ENCODE data around the gene EIF6.
A peak's percentile ranks its signal among the peaks of the same experiment; 100 is the strongest.

Gene EIF6

DNA sequence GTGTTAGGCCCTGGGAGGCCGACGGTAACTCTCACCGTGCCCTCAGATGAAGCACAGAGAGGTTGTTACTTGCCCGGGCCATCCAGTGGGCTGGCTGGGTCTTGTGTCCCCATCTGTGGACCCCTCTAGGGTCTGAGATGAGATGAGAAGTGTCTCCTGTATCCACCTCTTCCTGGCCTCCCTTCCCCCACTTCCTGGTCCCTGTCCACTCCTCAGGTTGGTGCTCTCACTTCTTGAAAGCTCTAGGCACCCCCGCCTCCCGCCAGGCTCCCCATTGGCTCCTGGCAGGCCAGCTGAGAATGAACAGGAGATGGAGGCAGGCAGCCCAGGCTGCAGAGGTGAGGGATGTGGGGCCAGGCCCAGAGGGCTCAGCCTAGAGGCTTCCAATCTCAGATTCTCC, 8.2 kb downstream of the EIF6 start:
- H3K4me1 Mint-ChIP-seq: peaks cover 18% of the 10 kb centered on the region
- H3K9me3 Mint-ChIP-seq: no peaks in the 10 kb centered on the region
- H3K4me3 Mint-ChIP-seq: peak overlapping the region; percentile 94
- H3K36me3 Mint-ChIP-seq (ENCODE audit: low read depth): peaks cover 28% of the 10 kb centered on the region
- TF ChIP-seq, protein P1, sequence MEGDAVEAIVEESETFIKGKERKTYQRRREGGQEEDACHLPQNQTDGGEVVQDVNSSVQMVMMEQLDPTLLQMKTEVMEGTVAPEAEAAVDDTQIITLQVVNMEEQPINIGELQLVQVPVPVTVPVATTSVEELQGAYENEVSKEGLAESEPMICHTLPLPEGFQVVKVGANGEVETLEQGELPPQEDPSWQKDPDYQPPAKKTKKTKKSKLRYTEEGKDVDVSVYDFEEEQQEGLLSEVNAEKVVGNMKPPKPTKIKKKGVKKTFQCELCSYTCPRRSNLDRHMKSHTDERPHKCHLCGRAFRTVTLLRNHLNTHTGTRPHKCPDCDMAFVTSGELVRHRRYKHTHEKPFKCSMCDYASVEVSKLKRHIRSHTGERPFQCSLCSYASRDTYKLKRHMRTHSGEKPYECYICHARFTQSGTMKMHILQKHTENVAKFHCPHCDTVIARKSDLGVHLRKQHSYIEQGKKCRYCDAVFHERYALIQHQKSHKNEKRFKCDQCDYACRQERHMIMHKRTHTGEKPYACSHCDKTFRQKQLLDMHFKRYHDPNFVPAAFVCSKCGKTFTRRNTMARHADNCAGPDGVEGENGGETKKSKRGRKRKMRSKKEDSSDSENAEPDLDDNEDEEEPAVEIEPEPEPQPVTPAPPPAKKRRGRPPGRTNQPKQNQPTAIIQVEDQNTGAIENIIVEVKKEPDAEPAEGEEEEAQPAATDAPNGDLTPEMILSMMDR (IDR thresholded peaks at IDR 0.05): no peak
- no peak for DNase-seq
- H3K27ac Mint-ChIP-seq: no peak overlapping the region
- H3K27me3 Mint-ChIP-seq (ENCODE audit: low read depth, poor library complexity): peaks cover 3% of the 10 kb centered on the region

DNA sequence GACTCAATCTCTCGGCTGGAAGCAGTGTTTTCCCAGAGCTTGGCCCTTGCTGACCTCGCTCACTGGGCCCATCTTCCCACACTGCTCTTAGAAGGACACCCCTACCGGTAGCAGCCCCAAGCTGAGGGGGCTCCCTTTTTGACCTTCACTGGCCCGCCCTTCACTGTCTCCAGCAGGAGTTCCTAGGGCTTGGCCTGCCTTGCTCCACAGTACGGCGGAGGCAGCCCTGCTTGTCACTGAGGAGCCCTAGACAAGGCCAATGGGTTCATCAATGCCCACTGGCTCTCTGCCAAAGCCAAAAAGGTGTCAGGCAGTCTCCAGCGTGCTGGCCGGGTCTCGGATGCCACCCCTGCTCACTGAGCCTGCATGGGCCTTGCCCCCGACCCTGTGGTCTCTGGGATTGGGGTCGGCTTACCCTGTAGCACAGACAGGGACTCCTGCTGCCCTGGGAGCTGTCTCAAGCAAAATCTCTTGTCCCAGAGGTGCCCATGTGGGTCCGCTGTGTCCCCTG, 8.8 kb downstream of the EIF6 start:
- H3K4me1 Mint-ChIP-seq: peaks cover 23% of the 10 kb centered on the region
- peak overlapping the region; percentile 94 for H3K4me3 Mint-ChIP-seq
- H3K36me3 Mint-ChIP-seq (ENCODE audit: low read depth): peaks cover 26% of the 10 kb centered on the region
- TF ChIP-seq, protein P1 (IDR thresholded peaks at IDR 0.05): no peak
- no peak overlapping the region for H3K27ac Mint-ChIP-seq
- no peaks in the 10 kb centered on the region for H3K9me3 Mint-ChIP-seq
- peaks cover 3% of the 10 kb centered on the region for H3K27me3 Mint-ChIP-seq (ENCODE audit: low read depth, poor library complexity)
- DNase-seq: no peak

DNA sequence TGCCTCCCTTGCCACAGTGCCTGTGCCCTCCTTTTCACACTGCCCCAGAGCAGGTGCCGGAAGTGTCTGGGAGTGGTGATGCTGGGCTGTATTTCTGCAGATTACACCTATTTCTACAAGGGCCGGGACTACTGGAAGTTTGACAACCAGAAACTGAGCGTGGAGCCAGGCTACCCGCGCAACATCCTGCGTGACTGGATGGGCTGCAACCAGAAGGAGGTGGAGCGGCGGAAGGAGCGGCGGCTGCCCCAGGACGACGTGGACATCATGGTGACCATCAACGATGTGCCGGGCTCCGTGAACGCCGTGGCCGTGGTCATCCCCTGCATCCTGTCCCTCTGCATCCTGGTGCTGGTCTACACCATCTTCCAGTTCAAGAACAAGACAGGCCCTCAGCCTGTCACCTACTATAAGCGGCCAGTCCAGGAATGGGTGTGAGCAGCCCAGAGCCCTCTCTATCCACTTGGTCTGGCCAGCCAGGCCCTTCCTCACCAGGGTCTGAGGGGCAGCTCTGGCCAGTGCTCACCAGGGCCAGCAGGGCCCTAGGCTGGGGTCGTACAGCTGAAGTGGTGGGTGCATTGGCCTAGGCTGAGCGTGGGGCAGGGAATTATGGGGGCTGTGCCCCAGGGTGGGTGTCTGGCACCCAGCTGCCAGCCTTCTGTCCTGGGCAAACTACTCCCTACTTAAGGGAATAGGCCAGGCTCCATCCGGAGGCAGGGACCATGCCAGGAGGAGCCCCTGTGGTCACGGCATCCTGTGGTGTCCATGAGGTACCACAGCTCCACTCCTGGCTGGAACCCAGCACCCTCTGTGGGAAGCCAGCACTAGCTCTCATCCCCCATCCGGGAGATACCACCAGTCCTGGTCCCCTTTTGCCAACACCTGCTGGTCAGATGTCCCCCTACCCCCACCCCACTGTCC, 10.1 kb downstream of the EIF6 start:
- Mint-ChIP-seq H3K36me3 (ENCODE audit: low read depth) (peaks cover 13% of the 10 kb centered on the region), H3K9me3 (no peaks in the 10 kb centered on the region), H3K4me3 (no peak overlapping the region), H3K4me1 (peaks cover 34% of the 10 kb centered on the region), H3K27ac (no peak overlapping the region), H3K27me3 (ENCODE audit: low read depth, poor library complexity) (peaks cover 3% of the 10 kb centered on the region)
- no peak for DNase-seq
- TF ChIP-seq, protein P1 (IDR thresholded peaks at IDR 0.05): no peak

DNA sequence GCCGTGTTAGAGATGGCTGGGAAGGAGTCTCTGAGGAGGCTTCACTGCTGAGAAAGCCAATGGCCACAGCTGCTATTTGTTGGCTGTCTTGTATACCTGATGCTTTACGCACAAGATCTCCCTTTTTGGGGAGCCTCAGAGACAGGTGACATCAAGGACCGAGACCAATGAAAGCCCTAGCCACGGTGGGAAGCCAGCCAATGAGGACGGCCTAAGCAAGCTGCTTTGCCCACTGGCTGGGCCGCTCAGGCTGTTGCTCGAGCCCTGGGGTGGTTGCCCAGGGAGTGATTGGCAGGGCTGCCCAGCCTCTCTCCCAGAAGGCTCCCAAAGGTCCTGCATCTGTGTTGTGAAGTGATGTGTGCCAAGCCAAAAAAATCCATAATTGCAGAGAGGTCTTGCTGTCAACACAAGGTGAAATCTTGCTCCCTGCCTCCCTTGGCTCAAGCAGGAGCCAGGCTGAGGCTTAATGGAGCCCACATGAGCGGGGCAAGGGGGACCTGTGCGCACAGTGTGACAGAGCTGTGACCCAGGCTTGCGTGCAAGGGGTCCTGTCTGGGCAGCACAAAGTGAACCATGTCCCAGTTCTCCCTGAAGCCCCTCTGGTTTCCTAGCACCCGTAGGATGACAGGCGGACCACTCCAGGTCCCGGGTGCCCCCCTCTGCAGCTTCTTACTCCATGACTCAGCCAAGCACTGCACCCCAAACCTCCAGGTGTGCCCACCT, 11.0 kb downstream of the EIF6 start:
- no peak for DNase-seq
- TF ChIP-seq, protein P1 (IDR thresholded peaks at IDR 0.05): no peak
- H3K27me3 Mint-ChIP-seq (ENCODE audit: low read depth, poor library complexity): peaks cover 1% of the 10 kb centered on the region
- peaks cover 36% of the 10 kb centered on the region for H3K4me1 Mint-ChIP-seq
- no peak overlapping the region for H3K4me3 Mint-ChIP-seq
- H3K9me3 Mint-ChIP-seq: no peaks in the 10 kb centered on the region
- no peak overlapping the region for H3K27ac Mint-ChIP-seq
- peaks cover 5% of the 10 kb centered on the region for H3K36me3 Mint-ChIP-seq (ENCODE audit: low read depth)

DNA sequence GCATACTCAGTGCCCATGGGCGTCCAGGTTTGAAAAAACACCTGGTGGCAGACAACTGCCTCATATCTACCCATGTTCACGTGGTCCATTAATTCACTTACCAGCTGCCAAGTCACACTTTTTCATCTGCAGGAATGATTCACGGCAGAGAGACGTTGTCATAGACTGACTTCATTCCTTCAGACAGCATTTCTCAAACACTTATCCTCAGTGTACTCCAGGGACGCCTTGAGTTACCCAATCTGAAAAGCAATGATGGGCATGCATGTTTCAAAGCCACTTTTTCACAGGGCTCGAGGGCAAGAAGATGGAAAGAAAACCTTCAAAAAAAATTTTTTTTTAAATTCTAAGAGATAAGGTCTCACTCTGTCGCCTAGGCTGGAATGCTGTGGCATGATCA, 12.7 kb downstream of the EIF6 start:
- Mint-ChIP-seq H3K27ac (no peak overlapping the region), H3K9me3 (no peaks in the 10 kb centered on the region), H3K36me3 (ENCODE audit: low read depth) (no peaks in the 10 kb centered on the region), H3K4me3 (no peak overlapping the region), H3K27me3 (ENCODE audit: low read depth, poor library complexity) (no peaks in the 10 kb centered on the region), H3K4me1 (peaks cover 25% of the 10 kb centered on the region)
- TF ChIP-seq, protein P1 (IDR thresholded peaks at IDR 0.05): no peak
- no peak for DNase-seq

Measured in nephron progenitor cell (in vitro differentiated cells).